ENCODE measurements around the gene WDFY2.

DNA sequence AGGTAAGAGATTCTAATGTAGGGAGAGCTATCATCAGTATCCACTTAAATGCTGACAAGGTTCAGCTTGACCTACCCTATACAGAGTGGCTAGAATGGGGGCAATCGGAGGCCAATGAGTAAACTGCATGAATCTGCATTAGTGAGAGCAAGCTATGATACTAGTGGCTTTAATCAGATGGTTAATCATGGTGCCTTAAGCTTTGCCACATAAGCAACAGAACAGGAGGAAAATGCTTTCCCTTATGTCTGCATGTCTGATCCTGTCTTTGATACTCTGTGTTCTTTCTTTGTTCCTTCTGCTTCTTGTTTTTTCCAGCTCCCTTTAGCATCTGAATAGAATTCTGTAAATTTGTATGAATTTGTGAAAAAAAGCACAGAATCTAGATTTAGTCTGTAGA lies 91.1 kb downstream of the WDFY2 start:
- TF ChIP-seq RAD21 (IDR thresholded peaks at IDR 0.05; ENCODE audit: insufficient read depth, low read depth, low read length) (no peak), NBN (IDR thresholded peaks at IDR 0.05) (no peak), POLR2A (IDR thresholded peaks at IDR 0.05; ENCODE audit: low read depth, low read length) (no peak), HDAC6 (IDR thresholded peaks at IDR 0.05; ENCODE audit: unreplicated experiment) (no peak), BHLHE40 (IDR thresholded peaks at IDR 0.05; ENCODE audit: borderline replicate concordance in 1 of 2, low read depth in 2 of 2, low read length in 1 of 2) (no peak), HDGF (IDR thresholded peaks at IDR 0.05) (no peak), RFX5 (IDR thresholded peaks at IDR 0.05; ENCODE audit: low read depth, low read length) (no peak)
- TF ChIP-seq, protein P1, sequence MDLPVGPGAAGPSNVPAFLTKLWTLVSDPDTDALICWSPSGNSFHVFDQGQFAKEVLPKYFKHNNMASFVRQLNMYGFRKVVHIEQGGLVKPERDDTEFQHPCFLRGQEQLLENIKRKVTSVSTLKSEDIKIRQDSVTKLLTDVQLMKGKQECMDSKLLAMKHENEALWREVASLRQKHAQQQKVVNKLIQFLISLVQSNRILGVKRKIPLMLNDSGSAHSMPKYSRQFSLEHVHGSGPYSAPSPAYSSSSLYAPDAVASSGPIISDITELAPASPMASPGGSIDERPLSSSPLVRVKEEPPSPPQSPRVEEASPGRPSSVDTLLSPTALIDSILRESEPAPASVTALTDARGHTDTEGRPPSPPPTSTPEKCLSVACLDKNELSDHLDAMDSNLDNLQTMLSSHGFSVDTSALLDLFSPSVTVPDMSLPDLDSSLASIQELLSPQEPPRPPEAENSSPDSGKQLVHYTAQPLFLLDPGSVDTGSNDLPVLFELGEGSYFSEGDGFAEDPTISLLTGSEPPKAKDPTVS (IDR thresholded peaks at IDR 0.05; ENCODE audit: low read depth, low read length) = no peak
- TF ChIP-seq, protein P2, sequence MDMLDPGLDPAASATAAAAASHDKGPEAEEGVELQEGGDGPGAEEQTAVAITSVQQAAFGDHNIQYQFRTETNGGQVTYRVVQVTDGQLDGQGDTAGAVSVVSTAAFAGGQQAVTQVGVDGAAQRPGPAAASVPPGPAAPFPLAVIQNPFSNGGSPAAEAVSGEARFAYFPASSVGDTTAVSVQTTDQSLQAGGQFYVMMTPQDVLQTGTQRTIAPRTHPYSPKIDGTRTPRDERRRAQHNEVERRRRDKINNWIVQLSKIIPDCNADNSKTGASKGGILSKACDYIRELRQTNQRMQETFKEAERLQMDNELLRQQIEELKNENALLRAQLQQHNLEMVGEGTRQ (IDR thresholded peaks at IDR 0.05; ENCODE audit: borderline replicate concordance, low read depth, low read length) = no peak

Data from GM12878 (cell line).